Muscle of leg (tissue), 16 donors: ENCODE data around the gene GRAMD2B. TPM values are rescaled to one million over a fixed set of nuclear protein-coding genes. Genes with fewer than 3 reads are reported as not detected.
"Not testable (repeated sequence)": the region's sequence is repeated elsewhere in the genome, so short reads cannot be mapped to it uniquely, and the experiment has no call there.

Experiments
- DNase-seq: peaks from one replicate; pipeline ENCODE4 v3.0.0; 2013
- H3K27ac ChIP-seq: one replicate; pipeline ENCODE4 v1.5.1; 2013; ENCODE audit warnings: mild to moderate bottlenecking, low read length, control low read depth
- H3K27me3 ChIP-seq: one replicate; pipeline ENCODE4 v1.6.1; 2013; ENCODE audit warnings: low read length; ENCODE audit not compliant: control insufficient read depth, insufficient read depth
- H3K36me3 ChIP-seq: one replicate; pipeline ENCODE4 v1.6.1; 2013; ENCODE audit warnings: low read length; ENCODE audit not compliant: control insufficient read depth, insufficient read depth
- H3K4me1 ChIP-seq: one replicate; pipeline ENCODE4 v1.6.1; 2013; ENCODE audit warnings: low read length; ENCODE audit not compliant: control insufficient read depth, insufficient read depth
- H3K4me3 ChIP-seq: one replicate; pipeline ENCODE4 v1.5.1; 2013; ENCODE audit warnings: low read length, control low read depth
- H3K9me3 ChIP-seq: replicated peaks from 2 replicates; pipeline ENCODE4 v1.6.1; 2013; ENCODE audit warnings: low read depth, low read length; ENCODE audit not compliant: control insufficient read depth
- whole genome bisulfite sequencing: methylation state at CpG from one replicate; pipeline ENCODE4 v1.1.5; 2013; ENCODE audit warnings: missing lambda C conversion rate; ENCODE audit not compliant: insufficient coverage; 5-methylcytosine and 5-hydroxymethylcytosine counted together
- long read RNA-seq, 11 donors: transcript quantifications; one replicate each; lab custom pipeline, GENCODE V29; 2026
- polyA plus RNA-seq, 8 donors: library from polyadenylated mRNA; unstranded; fragments of 120-200 nt; gene quantifications; one replicate each; pipeline versions ENCODE4 v1.2.1 to v1.2.3, GENCODE V29; 2013; ENCODE audit warnings: inconsistent platforms in 1 of 8, low replicate concordance in 1 of 8; ENCODE audit not compliant: insufficient read length in 8 of 8, insufficient read depth in 1 of 8
- total RNA-seq: library from RNA; stranded (reverse); fragments of 120-200 nt; gene quantifications from one replicate; pipeline ENCODE4 v1.2.4, GENCODE V29; 2013

Gene GRAMD2B, protein sequence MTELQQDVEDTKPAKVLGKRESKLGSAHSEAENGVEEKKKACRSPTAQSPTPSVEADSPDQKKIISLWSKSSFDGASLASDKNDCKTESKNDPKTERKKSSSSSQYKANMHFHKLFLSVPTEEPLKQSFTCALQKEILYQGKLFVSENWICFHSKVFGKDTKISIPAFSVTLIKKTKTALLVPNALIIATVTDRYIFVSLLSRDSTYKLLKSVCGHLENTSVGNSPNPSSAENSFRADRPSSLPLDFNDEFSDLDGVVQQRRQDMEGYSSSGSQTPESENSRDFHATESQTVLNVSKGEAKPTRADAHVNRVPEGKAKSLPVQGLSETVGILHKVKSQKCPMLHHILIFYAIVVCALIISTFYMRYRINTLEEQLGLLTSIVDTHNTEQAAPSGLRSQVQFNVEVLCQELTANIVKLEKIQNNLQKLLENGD
- 8.0 TPM for total RNA-seq
- polyA plus RNA-seq, result 10 to 100 TPM in 3 of 8 donors, 1 to 10 TPM in 5; 6.5 to 13.9 (median 9.6) TPM
- long read RNA-seq, donor 1, result 0 reads
- long read RNA-seq, donor 2, partial matches to known transcripts, result 0 of 1 reads
- long read RNA-seq, donor 2, other reads (novel, unspliced or antisense), result 0 of 1 reads
- long read RNA-seq, donor 3, partial matches to known transcripts, result 0 of 4 reads
- long read RNA-seq, donor 3, other reads (novel, unspliced or antisense), result 0 of 4 reads
- long read RNA-seq, donor 4, partial matches to known transcripts, result 0 of 2 reads
- long read RNA-seq, donor 4, other reads (novel, unspliced or antisense), result 0 of 2 reads
- long read RNA-seq, donor 5, partial matches to known transcripts, result 0 of 2 reads
- long read RNA-seq, donor 5, other reads (novel, unspliced or antisense), result 0 of 2 reads
- long read RNA-seq, donor 6, partial matches to known transcripts, result 0 of 1 reads
- long read RNA-seq, donor 6, other reads (novel, unspliced or antisense), result 0 of 1 reads
- long read RNA-seq, donor 7, partial matches to known transcripts, result 5 of 6 reads
- long read RNA-seq, donor 7, other reads (novel, unspliced or antisense), result 0 of 6 reads
- long read RNA-seq, donor 8, result 0 reads
- long read RNA-seq, donor 9, partial matches to known transcripts, result 0 of 2 reads
- long read RNA-seq, donor 9, other reads (novel, unspliced or antisense), result 0 of 2 reads
- long read RNA-seq, donor 10, partial matches to known transcripts, result 0 of 2 reads
- long read RNA-seq, donor 10, other reads (novel, unspliced or antisense), result 0 of 2 reads
- long read RNA-seq, donor 11, result 0 reads

DNA sequence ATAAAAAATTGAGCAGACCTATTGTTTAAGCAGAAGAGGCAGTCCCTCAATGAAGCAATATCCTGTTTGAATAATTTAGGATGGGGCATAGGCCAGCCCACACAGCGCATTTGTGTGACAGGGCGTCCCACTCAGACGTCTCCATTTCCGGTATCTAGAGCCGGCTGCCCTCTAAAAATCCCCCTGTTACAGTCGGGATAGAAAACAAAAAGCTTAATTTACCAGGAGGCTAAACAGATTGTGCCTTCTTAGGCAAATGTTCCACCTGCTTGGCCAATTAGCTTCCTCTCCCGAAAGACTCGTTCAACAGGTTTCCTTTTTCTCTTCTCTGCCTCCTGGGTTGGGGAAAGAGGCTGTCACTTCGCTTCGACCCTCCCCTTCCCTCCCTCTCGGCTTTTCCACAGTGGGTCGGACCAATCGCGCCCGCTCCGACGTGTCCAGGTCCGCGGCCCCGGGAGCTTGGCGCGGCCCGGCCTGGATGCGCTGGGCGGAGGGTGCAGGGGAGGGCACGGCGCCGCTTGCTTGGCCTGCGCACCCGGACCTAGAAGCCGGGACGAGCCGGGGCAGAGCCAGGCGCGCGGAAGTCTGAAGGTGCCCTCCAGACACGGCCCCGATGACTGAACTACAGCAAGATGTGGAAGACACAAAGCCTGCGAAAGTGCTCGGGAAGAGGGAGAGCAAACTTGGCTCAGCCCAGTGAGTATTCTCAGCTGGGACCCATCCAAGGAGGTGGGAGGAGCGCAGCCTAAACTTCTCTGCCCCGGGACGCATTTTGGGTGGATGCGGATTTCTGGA lies at the start of gene GRAMD2B:
Gene GRAMD2B (plus strand): TSS at position 416 of the 795 bp plus-strand sequence. CDS start 198 bp downstream, at position 614.
- WGBS, result 0% methylated on average over 34 of the region's 44 CpGs
- H3K4me1 ChIP-seq, result no peaks in the 10 kb centered on the region
- H3K27ac ChIP-seq, result peak within 1 kb of the TSS; percentile 93

DNA sequence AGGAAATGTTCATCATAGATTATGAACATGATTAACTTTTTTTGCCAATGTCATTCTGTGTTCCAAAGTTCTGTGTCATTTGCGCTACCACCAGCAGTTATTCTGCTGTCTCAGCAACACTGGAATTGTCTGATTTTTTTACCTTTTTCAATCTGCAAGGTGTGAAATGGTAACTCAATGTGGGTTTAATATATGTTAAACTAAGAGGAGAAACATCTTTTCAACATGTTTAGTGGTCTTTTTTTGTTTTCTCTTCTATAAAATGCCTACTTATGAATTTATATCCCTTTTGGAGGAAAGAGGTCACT lies 49.1 kb upstream of the GRAMD2B start:
- no peaks in the 10 kb centered on the region for H3K27me3 ChIP-seq
- H3K4me1 ChIP-seq, result no peaks in the 10 kb centered on the region
- H3K4me3 ChIP-seq, result no peak overlapping the region
- H3K36me3 ChIP-seq, result no peaks in the 10 kb centered on the region
- no peak overlapping the region for H3K27ac ChIP-seq
- no CpG with 5 or more reads among the region's 1 CpG for WGBS
- no peak for DNase-seq
- no peaks in the 10 kb centered on the region for H3K9me3 ChIP-seq

More for the DNA sequence above, at the start of gene GRAMD2B:
- H3K36me3 ChIP-seq, result no peaks in the 10 kb centered on the region
- H3K4me3 ChIP-seq, result peak within 1 kb of the TSS; percentile 67
- no peaks in the 10 kb centered on the region for H3K9me3 ChIP-seq
- H3K27me3 ChIP-seq, result no peaks in the 10 kb centered on the region
- peak; percentile 96 for DNase-seq

DNA sequence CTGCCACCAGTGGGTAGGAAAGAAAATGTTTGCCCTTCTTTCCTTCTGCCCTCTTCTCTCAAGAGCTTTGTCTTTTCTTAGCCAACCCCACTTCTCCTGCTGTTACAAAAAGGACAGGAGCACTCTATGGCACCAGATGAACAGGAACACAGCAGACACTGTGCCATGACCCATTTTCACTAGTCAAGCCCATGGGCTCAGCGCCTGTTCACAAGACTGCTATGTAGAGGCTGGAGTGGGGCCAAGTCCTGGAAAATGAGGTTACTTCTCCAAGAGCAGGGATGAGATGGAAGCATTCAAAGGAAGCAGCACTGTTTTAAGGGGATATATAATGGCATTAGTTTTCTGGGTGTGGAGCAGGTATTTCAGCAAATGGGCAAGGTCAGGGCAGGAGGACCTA lies 46.8 kb upstream of the GRAMD2B start:
- no peak overlapping the region for H3K27ac ChIP-seq
- no peaks in the 10 kb centered on the region for H3K4me1 ChIP-seq
- no peak for DNase-seq
- no peaks in the 10 kb centered on the region for H3K9me3 ChIP-seq
- no peaks in the 10 kb centered on the region for H3K36me3 ChIP-seq
- H3K4me3 ChIP-seq, result no peak overlapping the region
- no peaks in the 10 kb centered on the region for H3K27me3 ChIP-seq
- 71% methylated on average over 1 of the region's 1 CpG for WGBS

DNA sequence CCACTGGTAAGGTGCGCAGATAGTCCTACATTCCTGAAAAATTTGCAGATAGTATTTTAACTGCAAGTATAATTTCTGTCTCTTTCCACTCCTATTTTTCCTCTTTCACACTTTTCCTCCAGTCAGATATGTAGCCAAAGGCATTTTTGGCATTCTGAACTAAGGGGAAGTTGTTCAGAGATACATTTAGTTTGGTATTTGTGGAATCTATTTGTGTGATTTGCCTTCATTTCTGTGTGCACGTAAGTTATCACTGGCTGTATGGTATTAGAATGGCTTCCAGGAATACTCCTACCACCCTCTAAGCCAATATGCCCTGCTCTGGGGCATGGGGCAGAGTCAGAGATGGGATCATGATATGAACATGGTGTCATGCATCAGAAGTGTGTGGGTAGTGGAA lies 45.8 kb upstream of the GRAMD2B start:
- Histone ChIP-seq H3K36me3 (no peaks in the 10 kb centered on the region), H3K9me3 (peaks cover 6% of the 10 kb centered on the region), H3K4me1 (no peaks in the 10 kb centered on the region), H3K27ac (no peak overlapping the region), H3K4me3 (no peak overlapping the region), H3K27me3 (no peaks in the 10 kb centered on the region)
- WGBS, result no CpG with 5 or more reads among the region's 2 CpGs
- no peak for DNase-seq

DNA sequence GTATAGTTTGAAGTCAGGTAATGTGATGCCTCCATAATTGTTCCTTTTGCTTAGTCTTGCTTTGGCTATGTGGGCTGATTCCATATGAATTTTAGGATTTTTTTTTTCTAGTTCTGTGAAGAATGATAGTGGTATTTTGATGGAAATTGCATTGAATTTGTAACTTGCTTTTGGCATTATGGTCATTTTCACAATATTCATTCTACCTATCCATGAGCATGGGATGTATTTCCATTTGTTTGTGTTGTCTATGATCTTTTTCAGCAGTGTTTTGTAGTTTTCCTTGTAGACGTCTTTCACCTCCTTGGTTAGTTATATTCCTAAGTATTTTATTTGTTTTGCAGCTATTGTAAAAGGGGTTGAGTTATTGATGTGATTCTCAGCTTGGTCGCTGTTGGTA lies 42.9 kb upstream of the GRAMD2B start:
- not testable (repeated sequence) for H3K36me3 ChIP-seq, DNase-seq, H3K9me3 ChIP-seq, H3K27ac ChIP-seq, H3K4me1 ChIP-seq, H3K27me3 ChIP-seq, H3K4me3 ChIP-seq
- WGBS, result no CpG with 5 or more reads among the region's 2 CpGs

DNA sequence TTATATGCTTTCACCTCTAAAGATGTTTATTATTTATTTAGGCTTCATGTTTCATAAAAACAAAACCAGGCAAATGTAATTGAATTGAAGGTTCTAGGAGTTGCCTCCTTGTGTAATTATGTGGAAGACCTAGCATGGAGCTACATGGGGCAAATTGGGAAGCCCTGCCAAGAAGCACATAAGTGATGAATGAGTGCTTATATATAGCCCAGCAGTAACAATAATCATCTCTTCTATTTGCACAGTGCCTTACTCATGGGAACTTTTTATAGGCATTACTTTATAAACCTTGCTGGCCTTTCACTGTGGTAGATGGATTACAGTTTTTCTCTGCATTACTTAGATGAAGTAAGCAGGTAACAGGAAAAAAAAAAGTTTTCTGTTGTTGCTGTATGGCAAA lies 40.0 kb upstream of the GRAMD2B start:
- peak overlapping the region; percentile 1 for H3K27ac ChIP-seq
- no peaks in the 10 kb centered on the region for H3K27me3 ChIP-seq
- DNase-seq, result peak; percentile 25
- H3K4me1 ChIP-seq, result peaks cover 5% of the 10 kb centered on the region
- no peak overlapping the region for H3K4me3 ChIP-seq
- H3K9me3 ChIP-seq, result peaks cover 6% of the 10 kb centered on the region
- no peaks in the 10 kb centered on the region for H3K36me3 ChIP-seq

DNA sequence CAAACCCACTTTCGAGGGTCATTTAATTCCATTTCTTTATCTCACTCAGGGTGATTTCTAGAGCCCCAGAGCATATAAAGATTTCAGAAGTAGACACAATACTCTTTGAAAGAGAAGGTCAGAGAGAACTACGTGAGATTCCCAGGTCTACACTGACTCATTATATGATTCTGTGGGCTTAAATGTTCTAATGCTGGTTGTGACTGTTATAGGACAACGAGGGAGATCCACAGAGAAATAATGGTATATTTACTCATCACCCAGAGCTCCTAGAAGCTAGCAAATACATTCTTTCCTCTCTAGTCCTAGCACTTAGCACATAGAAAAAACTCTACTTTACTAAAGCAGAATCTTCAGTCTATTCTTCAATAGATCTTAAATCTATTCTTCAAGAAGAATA lies 39.4 kb upstream of the GRAMD2B start:
- Histone ChIP-seq H3K4me3 (no peak overlapping the region), H3K36me3 (no peaks in the 10 kb centered on the region), H3K9me3 (peaks cover 6% of the 10 kb centered on the region), H3K4me1 (peaks cover 5% of the 10 kb centered on the region), H3K27me3 (no peaks in the 10 kb centered on the region), H3K27ac (peak overlapping the region; percentile 1)
- no CpG with 5 or more reads among the region's 3 CpGs for WGBS
- DNase-seq, result no peak

DNA sequence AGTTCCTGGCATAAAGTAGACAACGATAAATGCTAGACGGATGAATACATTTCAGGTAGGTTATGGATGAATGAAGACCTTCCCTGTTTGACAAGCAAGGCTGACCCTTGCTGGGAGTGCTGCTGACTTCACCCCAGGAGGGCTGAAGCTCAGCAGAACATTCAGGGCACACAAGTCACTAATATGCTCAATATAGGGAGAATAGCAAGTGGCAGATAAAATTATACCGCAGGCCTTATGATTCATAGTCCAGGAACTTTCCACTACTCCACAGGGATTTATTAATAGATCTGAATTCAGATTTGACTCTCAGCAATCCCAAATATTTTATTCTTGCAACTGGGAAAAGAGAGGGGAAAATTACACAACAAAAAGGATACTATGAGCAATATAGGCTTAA lies 38.2 kb upstream of the GRAMD2B start:
- peaks cover 6% of the 10 kb centered on the region for H3K9me3 ChIP-seq
- 100% methylated on average over 2 of the region's 3 CpGs for WGBS
- H3K27me3 ChIP-seq, result no peaks in the 10 kb centered on the region
- peak overlapping the region; percentile 74 for H3K27ac ChIP-seq
- no peak overlapping the region for H3K4me3 ChIP-seq
- no peaks in the 10 kb centered on the region for H3K36me3 ChIP-seq
- peak; percentile 24 for DNase-seq
- H3K4me1 ChIP-seq, result peaks cover 5% of the 10 kb centered on the region

DNA sequence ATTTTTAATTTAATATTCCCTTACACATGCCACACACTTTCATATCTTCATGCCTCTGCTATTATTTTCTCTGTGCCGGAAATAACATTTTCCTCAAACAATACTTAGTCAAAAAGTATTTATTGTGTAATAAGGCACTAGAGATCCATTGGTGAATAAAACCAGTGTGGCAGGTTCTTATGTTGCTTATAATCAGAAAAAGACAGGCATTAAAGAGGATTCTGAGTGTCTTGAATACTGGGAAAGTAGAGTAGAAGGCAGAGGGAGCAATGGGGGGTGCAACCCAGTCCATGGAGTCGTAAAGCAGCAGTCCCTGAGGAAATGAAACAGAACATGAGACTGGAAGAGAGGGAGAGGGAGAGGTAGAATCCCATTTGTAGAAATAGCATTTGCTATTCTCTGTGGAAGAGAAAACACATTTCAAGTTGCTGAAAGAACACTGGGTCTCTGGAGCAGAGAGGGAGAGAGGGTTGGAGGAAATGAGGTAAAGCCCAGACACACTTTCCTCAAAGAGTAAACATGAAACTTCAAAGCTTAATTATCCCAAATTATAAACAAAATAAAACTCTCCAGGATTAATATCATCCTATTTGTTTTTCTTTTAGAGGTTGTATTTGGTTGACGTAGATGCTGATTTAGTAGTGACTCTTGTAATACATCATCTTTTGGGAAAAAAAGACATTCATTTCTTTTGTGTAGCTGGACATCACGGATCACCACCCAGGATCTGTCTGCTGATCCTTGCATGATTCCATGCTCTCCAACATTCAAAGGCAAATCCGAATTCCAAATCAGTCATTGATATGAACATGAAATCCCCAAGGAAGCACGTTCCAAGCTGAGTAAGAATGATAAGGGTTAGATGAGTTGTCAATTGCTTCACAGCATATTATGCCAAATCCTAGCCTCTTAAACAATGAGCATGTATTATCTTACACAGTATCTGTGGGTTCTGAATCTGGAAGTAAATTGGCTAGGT lies 37.4 kb upstream of the GRAMD2B start:
- 50% methylated on average over 2 of the region's 6 CpGs for WGBS
- Histone ChIP-seq H3K4me1 (peaks cover 5% of the 10 kb centered on the region), H3K27me3 (no peaks in the 10 kb centered on the region), H3K36me3 (no peaks in the 10 kb centered on the region), H3K9me3 (peaks cover 6% of the 10 kb centered on the region), H3K27ac (no peak overlapping the region), H3K4me3 (no peak overlapping the region)
- DNase-seq, result no peak
